GM21786 (cell line): ENCODE data around the gene INPPL1.

Source experiments
- ATAC-seq: cut with Tn5 transposase; IDR thresholded peaks from one replicate; pipeline ENCODE4 v1.9.1; 2021; ENCODE audit not compliant: unreplicated experiment

INPPL1 gene

DNA sequence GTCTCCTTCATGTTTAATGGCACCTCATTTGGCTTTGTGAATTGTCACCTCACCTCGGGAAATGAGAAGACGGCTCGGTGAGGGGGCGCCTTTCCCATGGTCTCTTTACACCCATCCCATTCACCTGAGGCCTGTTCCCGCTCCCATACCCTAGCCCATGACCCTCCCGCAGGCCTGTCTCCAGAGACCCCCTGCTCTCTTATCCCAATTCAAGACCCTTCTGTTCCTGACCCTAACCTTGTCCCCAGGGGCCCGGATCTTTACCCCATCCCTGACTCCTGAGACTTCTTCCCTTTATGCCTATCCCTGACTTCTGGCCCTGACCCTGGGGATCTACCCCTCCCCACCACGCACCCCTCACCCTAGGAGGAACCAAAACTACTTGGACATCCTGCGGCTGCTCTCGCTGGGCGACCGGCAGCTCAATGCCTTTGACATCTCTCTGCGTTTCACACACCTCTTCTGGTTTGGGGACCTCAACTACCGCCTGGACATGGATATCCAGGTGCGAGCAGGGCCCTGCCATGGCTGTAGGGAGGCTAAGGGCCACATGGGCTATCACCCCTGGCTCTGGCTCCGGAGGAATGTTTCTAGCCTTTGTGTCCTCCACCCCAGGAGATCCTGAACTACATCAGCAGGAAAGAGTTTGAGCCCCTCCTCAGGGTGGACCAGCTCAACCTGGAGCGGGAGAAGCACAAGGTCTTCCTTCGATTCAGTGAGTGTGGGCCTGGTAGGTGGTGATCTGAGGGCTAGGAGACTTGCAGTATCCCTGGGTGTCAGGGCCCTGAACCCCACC lies 7.9 kb downstream of the INPPL1 start:
- ATAC-seq = no peak

DNA sequence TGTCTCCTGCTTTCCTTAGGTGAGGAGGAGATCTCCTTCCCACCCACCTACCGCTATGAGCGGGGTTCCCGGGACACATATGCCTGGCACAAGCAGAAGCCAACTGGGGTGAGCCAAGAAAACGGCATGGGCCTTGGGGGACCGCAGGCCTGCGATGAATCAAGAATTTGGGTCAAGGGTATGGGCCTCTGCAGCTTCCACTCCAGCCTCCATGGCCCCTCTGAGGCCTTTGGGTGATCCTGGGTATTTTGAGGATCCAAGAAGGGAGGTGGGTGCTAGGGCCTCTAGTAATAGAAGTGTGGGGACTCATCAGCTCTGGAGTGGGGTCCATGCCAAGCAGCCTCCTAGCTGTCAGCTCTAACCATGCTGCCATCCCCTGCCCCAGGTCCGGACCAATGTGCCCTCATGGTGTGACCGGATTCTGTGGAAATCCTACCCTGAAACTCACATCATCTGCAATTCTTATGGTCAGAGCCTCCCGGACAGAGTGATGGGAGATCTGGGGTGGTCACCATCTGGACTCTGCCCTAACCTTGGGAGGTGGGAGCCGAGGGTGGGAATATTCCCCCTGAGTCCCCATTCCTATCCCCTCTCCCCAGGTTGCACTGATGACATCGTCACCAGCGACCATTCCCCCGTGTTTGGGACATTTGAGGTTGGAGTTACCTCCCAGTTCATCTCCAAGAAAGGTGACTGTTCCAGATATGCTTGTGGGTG lies 8.6 kb downstream of the INPPL1 start:
- ATAC-seq = no peak

DNA sequence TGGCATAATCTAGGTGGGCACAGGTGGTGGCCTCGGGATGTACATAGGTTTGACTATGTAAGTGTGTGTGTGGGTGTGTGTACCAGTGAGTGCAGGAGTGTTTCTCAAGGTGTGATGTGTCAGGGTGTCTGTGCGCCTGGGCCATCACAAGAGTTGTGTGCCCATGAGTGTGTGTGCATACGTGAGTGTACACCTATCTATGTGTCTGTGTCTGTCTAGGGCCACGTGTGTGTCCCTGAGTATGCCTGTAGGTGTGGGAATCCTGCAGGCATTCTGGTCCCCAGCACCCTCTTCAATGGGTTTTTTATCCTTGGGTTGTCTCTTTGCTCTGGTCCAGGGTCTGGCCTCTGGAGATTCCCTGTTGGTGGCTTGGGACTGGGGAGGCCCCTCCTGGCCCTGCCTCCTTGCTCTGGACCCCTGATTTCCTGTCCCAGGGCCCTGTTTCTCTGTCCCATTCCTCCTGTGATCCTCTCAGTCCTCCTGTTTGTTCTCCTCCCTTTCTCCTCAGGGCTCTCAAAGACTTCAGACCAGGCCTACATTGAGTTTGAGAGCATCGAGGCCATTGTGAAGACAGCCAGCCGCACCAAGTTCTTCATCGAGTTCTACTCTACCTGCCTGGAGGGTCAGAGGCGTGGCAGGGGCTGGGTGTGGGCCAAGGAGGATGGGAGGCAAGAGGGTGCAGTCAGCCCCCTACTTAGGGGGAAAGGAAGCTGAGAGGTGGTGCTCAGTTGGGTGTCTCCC lies 9.4 kb downstream of the INPPL1 start:
- no peak for ATAC-seq

DNA sequence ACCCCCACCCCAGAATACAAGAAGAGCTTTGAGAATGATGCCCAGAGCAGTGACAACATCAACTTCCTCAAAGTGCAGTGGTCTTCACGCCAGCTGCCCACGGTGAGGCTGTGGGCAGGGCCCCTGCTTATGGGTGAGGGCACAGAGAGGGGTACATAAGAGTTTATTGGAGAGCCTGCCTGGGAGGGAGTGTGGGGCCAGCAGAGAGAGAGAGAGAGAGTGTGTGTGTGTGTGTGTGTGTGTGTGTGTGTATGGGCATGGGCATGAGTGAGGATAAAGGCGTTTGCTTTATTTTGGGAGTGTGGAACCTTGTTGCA lies 9.9 kb downstream of the INPPL1 start:
- ATAC-seq = no peak

DNA sequence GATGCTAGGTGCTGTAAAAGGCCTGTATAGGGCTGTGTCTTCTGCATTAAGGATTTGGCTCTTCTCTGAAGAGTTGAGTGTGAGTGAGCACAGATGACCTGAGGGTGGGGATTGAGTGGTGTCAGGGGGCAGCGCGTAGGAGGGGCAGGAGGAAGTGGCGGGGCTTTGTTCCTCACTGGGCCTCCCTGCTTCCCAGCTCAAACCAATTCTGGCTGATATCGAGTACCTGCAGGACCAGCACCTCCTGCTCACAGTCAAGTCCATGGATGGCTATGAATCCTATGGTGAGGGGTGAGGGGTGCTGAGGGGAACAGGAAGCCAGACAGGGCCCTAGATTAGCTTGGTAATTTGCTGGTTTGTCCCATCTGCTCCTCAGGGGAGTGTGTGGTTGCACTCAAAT lies 10.4 kb downstream of the INPPL1 start:
- ATAC-seq = no peak

DNA sequence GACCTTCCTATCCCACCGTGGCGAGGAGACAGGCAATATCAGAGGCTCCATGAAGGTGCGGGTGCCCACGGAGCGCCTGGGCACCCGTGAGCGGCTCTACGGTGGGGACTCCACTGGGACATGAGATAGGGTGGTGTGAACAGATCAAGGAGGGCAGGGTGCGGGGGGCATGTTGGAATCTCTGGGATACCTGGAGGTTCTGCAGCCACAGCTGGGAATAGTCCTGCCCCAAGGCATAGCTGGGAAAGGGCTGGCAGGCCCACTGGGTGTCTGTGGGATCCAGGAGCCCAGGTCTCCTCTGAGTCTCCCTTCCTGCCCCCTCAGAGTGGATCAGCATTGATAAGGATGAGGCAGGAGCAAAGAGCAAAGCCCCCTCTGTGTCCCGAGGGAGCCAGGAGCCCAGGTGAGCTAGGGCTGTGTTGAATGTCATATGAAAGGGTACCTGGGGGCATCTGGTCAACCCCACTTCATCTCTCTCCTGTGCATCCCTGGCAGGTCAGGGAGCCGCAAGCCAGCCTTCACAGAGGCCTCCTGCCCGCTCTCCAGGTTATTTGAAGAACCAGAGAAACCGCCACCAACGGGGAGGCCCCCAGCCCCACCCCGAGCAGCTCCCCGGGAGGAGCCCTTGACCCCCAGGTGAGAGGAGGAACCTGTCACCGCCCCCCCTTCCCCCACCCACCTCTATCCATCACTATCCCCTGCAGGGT lies 10.9 kb downstream of the INPPL1 start:
- ATAC-seq = no peak

GRCh38 chr11:72236083-72236697 lies 11.6 kb downstream of the INPPL1 start:
- no peak for ATAC-seq

DNA sequence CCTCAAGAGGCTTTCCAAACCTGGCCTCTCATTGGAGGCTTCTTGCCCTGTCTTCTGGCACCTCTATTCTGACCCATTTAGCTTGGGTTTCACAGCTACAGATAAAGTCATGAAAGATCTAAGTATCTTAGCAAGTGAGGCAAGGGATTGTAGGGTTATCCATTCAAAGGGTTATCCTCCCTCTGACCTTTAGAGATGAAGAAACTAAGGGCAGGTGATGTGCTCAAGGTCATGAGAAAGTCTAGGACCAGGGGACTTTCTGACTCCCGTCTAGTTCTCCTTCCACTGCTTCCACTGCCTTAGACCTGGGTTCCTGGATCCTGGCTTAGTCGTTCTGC lies 12.2 kb downstream of the INPPL1 start:
- ATAC-seq = no peak

GRCh38 chr11:72237112-72237931 lies 12.8 kb downstream of the INPPL1 start:
- no peak for ATAC-seq

DNA sequence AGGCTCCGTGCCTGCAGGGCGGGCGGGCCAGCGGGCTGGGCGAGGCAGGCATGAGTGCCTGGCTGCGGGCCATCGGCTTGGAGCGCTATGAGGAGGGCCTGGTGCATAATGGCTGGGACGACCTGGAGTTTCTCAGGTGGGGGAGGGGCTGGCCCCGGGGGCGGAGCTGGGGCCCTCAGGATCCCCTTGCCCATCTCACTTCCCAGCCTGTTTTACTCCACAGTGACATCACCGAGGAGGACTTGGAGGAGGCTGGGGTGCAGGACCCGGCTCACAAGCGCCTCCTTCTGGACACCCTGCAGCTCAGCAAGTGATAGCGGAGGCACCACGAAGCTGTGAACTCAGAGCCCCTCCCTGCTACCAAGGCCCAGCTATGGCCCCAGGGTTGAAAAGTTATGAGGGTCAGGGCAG lies 13.5 kb downstream of the INPPL1 start:
- ATAC-seq = no peak

- no peak for ATAC-seq
Measured at GRCh38 chr11:72238492-72239312, 14.1 kb downstream of the INPPL1 start.

DNA sequence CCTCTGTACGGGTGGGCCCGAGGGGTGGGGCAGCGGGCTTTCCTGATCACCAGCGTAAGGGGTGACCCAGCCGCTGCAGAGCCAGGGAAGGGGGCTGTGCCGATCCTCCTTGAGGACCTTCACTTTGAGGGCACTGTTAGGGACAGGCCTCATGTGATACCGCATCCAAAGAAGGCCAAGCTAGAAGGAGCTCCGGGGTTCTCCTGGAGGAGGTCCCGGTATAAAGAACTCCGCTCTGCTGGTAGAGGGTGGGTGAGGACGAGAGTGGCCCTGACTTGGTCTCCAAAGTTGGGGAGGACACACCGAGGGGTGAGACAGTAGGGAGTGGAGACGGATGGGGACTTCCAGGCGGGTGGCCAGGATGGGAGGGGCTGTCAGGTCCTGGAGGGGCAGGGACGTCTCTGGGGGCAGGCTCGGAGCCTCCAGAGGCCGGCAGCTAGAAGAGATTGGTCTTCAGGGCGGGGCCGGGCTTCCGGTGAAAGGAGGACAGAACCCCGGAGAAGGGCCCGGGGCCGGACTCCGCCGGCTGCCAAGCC lies 14.8 kb downstream of the INPPL1 start:
- ATAC-seq = no peak

- no peak for ATAC-seq
Measured at GRCh38 chr11:72239849-72240460, 15.4 kb downstream of the INPPL1 start.

DNA sequence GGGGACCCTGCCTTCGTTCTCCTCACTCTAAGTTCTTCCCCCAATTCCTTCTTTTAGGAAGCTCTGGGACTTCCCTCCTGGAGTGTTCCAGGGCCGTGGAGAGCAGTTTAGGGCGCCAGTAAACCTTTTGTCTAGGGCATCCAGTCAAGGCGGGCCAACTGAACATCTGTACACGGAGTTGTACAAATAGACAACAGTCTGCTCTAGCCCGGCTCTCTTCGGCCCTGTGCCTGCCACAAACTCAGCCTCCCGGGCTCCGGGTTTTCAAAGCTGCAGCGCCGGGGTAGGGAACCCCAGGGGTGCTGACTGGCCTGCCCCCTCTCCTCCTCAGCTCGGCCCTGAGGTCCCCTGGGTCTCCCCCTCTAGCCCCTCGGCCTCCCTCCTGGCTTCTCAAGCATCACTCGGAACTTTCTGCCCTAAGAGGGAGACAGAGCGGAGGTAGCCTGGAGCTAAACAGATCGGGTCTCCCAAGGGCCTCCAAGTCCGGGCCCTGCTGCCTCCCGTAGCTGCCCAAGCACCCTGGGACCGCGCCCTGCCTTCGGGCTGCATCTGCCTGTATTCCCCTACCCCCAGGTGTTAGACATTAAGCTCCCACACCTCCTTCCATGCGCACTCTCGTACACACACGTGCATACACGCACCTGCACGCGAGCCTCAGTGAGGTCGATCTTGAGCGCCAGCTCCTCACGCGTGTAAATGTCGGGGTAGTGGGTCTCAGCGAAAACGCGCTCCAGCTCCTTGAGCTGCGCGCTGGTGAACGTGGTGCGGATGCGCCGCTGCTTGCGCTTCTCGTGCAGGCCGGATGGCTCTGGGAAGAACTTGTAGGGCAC lies 16.1 kb downstream of the INPPL1 start:
- ATAC-seq = no peak

DNA sequence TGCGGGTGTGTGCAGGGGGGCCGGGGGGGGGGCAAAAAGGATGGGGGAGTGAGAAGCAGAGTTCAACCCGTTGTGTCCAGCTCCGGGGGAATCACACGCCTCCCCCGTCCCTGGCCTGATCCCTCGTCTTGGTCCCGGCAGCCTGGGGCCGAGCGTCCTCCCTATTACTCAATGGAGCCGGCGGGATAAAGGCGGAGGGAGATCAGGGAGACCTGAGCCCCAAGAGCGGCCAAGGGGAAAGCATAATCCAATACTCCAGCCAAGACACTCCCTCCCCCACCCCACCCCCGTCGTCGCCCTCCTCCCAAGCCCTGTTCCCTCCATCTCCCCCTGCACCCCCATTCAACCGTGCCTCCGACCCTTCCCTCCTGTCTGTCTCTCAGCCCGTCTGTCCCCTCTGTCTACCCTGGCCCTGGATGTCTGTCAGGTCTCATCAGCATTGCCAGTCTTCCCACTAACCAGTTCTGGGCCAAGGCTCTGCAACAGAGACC lies 16.8 kb downstream of the INPPL1 start:
- ATAC-seq = no peak

DNA sequence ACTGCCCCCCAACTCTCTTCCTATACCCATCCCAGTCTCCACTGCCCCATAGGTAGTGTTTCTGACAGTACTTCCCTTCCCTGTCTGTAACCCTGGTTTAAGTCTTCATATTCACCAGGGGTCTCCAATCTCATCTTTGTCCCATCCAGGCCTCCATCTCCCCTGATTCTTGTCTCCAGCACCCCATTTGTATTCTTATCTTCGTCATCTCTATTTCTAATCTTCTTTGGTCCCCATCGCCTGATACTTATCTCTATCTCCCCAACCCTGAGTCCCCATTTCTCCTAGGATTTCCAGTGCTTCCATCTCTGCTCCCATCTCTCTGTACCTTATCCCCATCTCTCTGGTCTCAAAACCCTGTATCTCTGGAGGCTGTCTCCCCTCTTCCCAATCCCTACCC lies 17.6 kb downstream of the INPPL1 start:
- ATAC-seq = no peak

DNA sequence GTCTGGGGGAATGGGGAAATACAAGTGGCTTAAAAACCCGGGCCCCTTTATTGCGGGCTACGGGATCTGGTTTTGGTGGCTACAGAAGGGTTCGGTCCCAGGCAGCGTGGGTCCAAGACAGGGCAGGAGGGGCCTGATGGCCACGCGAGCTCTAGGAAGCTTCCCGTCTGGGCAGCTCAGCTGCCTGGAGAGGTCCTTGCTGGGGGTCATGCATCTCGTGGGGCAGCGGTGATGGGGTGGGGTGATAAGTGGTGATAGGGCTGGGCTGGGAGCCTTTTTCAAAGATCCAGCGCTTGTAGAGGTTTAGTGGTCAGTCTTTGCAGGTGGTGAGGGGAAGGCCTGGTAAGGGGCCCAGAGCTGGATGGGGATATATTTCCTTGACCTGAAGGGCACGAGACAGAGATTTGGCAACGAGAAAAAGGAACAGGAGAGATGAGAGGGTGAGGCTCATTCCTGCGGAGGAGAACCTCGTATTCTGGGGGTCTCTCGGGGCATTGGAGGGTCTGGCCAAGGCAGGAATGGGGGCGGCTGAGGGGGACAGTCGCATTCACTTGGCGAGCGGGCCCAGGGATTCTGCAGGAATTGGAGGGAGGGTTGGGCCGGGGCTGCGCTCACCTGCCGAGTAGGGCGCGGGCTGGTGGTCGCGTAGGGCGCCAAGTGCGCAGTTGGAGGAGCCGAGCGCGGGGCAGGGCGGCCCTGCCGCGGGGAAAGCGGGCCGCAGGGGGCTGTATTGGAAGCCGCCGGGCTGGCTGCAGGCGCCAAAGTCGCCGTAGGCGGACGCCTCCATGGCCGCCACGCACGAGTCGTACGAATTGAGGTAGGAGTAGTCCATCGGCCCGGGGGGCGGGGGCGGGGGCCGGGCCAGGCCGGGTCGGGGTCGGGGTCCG lies 18.8 kb downstream of the INPPL1 start:
- no peak for ATAC-seq
